GM12874 (cell line): Measurements from ENCODE around the gene ANKDD1B.

Experiments
- TF ChIP-seq, protein P1 (sequence below): IDR thresholded peaks from 2 replicates; pipeline ENCODE4 v1.5.1; 2011; ENCODE audit warnings: low read depth, mild to moderate bottlenecking, control low read depth, low read length, moderate library complexity; ENCODE audit not compliant: insufficient read depth

Gene ANKDD1B

DNA sequence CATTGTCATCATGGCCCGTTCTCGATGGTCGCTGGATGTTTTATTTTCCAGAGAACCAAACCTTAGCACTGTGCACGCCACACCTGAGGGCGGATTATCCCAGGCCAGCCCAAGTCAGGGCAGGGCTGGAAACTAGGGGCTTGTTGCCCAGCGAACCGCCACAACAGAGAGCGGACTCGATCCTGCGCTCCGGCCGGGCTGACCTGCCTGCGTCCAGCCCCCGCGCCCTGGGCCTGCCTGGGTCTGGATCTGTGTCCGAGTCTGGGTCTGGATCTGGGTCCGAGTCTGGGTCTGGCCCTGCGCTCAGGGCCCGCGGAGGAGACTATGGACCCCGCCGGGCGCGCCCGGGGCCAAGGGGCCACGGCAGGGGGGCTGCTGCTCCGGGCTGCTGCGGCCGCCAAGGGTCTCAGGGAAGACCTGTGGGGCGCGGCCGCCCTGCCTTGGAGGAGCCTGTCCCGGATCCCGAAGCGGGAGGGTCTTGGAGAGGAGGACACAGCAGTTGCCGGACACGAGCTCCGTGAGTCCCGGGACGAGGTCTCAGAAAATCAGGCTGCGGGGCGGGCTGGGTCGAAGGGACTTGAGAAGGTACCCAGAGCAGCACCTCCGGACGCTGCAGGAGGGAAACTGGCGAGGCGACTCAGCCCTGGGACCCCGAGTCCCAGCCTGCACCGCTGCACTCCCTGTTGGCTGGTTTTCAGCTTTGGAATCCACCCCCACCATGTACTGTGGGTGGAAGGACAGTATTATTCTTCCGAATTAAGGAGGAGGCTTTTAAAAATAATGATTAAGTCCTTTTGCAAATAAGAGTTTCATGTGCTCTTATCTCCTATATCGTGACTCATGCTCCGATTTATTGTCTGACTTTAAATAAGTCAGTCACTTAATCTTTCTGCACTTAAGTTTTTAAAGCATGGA is at the start of gene ANKDD1B:
Gene ANKDD1B (plus strand): TSS at position 143 of the 915 bp plus-strand sequence. CDS start 182 bp downstream, at position 325.
- TF ChIP-seq, protein P1, sequence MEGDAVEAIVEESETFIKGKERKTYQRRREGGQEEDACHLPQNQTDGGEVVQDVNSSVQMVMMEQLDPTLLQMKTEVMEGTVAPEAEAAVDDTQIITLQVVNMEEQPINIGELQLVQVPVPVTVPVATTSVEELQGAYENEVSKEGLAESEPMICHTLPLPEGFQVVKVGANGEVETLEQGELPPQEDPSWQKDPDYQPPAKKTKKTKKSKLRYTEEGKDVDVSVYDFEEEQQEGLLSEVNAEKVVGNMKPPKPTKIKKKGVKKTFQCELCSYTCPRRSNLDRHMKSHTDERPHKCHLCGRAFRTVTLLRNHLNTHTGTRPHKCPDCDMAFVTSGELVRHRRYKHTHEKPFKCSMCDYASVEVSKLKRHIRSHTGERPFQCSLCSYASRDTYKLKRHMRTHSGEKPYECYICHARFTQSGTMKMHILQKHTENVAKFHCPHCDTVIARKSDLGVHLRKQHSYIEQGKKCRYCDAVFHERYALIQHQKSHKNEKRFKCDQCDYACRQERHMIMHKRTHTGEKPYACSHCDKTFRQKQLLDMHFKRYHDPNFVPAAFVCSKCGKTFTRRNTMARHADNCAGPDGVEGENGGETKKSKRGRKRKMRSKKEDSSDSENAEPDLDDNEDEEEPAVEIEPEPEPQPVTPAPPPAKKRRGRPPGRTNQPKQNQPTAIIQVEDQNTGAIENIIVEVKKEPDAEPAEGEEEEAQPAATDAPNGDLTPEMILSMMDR: no peak

DNA sequence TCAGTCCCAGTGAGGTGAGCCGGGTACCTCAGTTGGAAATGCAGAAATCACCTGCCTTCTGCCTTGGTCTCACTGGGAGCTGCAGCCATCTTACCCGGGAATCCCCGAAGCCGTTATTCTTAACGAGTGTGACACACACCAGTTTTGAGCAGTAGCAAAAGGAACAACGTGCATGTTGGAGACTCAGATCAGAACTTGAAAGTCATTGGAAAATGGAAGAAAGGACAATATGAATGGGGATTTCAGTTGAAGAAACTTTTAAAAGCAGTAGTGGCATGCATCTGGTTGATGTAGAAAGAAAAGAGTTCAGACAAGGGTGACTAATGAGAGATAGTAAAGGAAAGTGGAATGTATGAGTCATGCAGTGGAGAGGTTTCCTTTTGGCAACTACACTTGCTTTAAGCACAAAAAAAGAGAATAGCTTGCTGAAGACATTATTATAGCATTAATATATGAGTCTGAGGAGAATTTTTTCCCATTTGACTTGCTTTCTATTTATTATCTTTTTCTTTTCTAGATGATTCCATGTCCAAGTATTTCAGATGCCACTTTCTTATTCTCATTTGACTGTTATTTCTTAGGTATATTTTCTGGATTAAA is 44.4 kb upstream of the ANKDD1B start:
- TF ChIP-seq, protein P1: no peak

DNA sequence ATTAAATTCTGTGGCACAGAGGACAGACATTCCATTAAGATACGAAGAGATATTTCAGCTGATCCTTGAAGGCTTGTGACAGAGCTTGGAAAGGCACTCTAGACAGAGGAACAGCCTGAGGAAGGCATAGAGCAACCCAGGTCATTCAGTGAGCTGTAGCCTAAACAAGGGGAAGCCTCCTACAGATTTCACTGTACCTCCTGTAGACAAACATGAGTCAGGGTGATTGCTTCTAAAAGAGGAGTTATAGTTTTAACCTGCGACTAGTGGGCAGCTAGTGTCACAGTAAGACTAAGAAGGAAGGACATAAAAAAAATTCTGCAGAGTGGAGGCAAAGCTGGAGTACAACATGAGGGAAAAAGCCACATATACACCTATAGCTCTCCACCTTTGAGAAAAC is 43.5 kb upstream of the ANKDD1B start:
- TF ChIP-seq, protein P1: no peak

DNA sequence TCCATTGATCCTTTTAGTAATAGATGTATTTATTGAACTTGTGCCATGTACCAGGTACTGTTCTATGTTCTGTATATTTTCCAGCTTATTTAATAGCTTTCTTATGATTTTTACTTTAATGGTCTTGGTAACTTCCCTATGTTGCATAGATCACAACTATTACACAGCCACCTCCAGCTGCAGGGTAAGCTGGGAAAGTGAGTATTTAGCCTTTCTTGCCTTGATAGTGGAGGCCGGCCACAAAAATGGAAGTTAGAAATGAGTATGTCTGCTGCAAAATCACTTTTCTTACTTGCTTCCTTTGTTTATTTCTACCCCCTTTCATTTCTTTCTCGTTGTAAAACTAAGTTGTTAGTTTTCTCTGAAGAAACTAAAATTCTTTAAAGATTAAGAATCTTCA is 43.1 kb upstream of the ANKDD1B start:
- TF ChIP-seq, protein P1: no peak

DNA sequence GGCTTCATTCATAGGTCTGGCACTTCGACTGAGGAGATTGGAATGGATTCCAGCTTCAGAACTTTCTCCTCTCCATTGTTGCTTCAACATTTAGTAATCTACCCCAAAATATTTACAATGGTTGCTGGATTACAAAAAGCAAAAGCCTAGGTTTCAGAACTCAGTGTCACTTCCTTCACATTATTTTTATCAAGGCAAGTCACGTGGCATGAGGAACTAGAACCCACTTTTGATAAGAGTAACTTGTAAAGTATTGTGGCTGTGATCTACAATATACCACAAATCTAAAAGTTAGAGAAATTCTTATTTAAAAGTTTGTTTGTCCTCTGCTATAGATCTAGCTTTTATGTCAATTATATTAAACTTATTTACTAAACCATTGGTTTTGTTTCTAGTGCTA is 39.7 kb upstream of the ANKDD1B start:
- TF ChIP-seq, protein P1: no peak

DNA sequence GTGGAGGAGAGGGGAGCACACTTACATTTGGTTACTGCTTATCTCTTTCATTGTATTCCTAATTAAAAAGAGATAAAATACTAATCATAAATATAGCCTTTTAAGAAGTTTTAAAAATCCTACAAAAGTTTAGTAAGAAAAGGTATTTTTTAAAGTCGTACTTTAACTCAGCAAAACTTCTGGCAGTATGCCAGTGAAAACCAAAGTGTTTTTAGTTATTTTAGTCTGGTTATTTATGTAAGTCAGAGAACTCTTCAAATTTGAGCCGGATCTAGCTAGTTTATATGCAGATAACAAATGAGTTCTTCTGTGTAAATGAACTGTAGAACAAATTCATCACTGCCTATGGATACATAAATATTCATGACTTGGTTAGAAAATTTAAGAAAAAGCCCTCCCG is 36.5 kb upstream of the ANKDD1B start:
- TF ChIP-seq, protein P1: no peak

DNA sequence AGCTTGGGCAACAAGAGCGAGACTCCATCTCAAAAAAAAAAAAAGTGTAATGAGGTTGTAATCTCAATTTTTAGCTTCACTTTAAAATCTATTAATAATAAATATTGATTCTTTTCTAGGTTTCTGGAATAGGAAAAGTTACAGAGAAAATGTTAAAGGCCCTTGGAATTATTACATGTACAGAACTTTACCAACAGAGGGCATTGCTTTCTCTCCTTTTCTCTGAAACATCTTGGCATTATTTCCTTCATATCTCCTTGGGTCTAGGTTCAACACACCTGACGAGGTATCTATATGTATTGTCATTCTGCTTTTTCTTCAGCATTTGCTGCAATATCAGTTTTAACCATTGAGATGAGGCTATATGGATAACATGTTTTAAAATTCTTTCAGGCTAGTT is 26.6 kb upstream of the ANKDD1B start:
- TF ChIP-seq, protein P1: no peak
